ENCODE data around the gene SYT9.
A peak's percentile ranks its signal among the peaks of the same experiment; 100 is the strongest.

SYT9 gene

DNA sequence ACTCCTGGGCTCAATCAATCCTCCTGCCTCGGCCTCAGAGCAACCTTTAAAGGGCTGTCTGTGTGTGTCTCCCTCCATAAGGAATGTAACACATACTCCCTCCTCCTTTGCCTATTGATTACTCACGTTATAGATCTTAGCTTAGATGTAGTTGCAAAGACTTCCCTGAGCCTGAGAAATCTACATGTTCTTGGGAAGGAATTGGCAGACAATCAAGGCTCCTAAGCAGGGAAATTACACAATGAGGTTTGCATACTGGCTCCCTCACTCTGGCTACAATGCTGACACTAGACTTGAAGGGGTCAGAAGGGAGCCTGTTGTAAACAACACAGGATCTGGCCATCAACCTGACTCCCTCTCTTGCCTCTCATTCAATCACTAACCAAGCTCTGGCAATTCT lies 228.4 kb downstream of the SYT9 start:
- DNase-seq (ENCODE audit: low read depth, low spot score): no peak
- ChIA-PET POLR2A (no interaction called here), CTCF (no interaction called here)
- H3K4me3 ChIP-seq (ENCODE audit: low read depth, low read length): no peak overlapping the region
- no peak for TF ChIP-seq CTCF (IDR thresholded peaks at IDR 0.05; ENCODE audit: insufficient read depth, low read length, missing control alignments)

DNA sequence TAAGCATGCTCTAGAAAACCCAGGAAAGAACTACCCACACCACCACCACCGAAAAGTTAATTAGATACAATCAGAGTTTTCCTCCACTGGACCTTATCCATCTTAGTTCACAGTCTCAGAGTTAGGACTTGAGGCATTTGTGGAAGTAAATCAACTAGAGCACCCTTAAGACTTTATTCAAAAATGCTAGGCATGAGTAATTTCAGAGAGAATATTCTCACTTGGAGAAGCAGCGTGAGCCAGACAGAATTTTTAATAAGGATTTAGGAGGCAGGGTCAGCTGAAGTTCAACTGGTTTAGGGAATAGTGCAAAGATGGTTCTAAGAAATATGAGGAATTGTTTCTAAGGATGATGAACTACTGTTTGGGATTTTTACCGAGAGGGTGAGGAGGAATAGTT lies 232.4 kb downstream of the SYT9 start:
- ChIA-PET CTCF (interaction anchor here (2.7 kb wide), 1 partner anchor 29 kb away, joined by 12 read pairs; the partner anchor contains the start of gene PPFIBP2), POLR2A (no interaction called here)
- DNase-seq (ENCODE audit: low read depth, low spot score): no peak
- no peak for TF ChIP-seq CTCF (IDR thresholded peaks at IDR 0.05; ENCODE audit: insufficient read depth, low read length, missing control alignments)
- no peak overlapping the region for H3K4me3 ChIP-seq (ENCODE audit: low read depth, low read length)

- no peak overlapping the region for H3K4me3 ChIP-seq (ENCODE audit: low read depth, low read length)
- no peak for TF ChIP-seq CTCF (IDR thresholded peaks at IDR 0.05; ENCODE audit: insufficient read depth, low read length, missing control alignments)
- ChIA-PET CTCF (interaction anchor here (2.7 kb wide), 1 partner anchor 28 kb away, joined by 12 read pairs; the partner anchor contains the start of gene PPFIBP2), POLR2A (no interaction called here)
- no peak for DNase-seq (ENCODE audit: low read depth, low spot score)
Measured at GRCh38 chr11:7484645-7485044, 232.9 kb downstream of the SYT9 start.

DNA sequence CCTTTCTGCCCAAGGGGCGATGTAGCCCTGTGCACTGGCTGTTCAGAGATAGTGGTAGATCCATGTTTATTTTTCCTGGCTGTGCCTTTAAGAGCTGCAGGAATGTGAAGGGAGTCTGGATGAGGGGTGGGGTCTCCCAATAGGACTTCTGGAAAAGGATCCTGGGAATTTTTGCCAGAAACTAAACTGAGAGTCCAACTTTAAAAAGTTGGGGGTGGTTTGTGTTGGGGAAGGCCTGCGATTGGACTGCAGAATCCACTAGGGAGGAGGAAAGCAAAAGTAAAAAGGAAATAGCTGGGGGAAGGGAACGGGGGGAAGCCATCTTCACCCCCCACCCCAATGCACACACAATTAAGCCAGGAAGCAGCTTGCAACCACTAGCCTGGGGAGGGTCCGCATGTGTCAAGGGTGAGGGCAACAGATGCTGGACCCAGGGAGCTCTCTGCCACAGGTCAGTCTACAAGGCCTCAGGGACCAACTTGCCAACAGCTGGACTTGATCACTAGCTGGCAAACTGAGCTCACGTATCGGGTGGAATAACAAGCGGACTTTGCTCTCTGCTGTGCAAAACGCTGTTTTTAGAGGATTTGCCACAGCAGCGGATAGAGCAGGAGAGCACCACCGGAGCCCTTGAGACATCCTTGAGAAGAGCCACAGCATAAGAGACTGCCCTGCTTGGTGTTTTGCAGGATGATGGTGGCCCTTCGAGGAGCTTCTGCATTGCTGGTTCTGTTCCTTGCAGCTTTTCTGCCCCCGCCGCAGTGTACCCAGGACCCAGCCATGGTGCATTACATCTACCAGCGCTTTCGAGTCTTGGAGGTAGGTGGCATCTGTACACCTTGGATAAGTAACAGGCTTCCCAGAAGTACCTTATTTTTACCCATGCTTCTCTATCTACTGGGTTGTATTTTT lies 233.7 kb downstream of the SYT9 start, which contains the start of gene OLFML1:
TSS of gene OLFML1 (plus strand) at position 321 of the 912 bp plus-strand sequence. CDS start at position 691, 370 bp downstream.
- POLR2A ChIA-PET: no interaction called here
- H3K4me3 ChIP-seq (ENCODE audit: low read depth, low read length): peak within 1 kb of the TSS; percentile 40
- CTCF ChIA-PET: interaction anchor here (2.7 kb wide), 1 partner anchor 27 kb away, joined by 12 read pairs; the partner anchor contains the start of gene PPFIBP2
- DNase-seq (ENCODE audit: low read depth, low spot score): no peak
- TF ChIP-seq CTCF (IDR thresholded peaks at IDR 0.05; ENCODE audit: insufficient read depth, low read length, missing control alignments): no peak

- ChIA-PET CTCF (interaction anchor here (2.7 kb wide), 1 partner anchor 26 kb away, joined by 12 read pairs; the partner anchor contains the start of gene PPFIBP2), POLR2A (no interaction called here)
- DNase-seq (ENCODE audit: low read depth, low spot score): no peak
- peak overlapping the region; percentile 40; the same call in 1 of the 2 replicates for H3K4me3 ChIP-seq (ENCODE audit: low read depth, low read length)
- no peak for TF ChIP-seq CTCF (IDR thresholded peaks at IDR 0.05; ENCODE audit: insufficient read depth, low read length, missing control alignments)
Measured at GRCh38 chr11:7486098-7486780, 234.5 kb downstream of the SYT9 start.

- DNase-seq (ENCODE audit: low read depth, low spot score): no peak
- POLR2A ChIA-PET: no interaction called here
- TF ChIP-seq CTCF (IDR thresholded peaks at IDR 0.05; ENCODE audit: insufficient read depth, low read length, missing control alignments): no peak
- CTCF ChIA-PET: interaction anchor here (0.9 to 2.7 kb wide), 2 partner anchors 26 to 161 kb away, joined by 3 to 12 read pairs; partner anchors contain the start of gene PPFIBP2
- no peak overlapping the region for H3K4me3 ChIP-seq (ENCODE audit: low read depth, low read length)
Measured at GRCh38 chr11:7486781-7487140, 235.1 kb downstream of the SYT9 start.

Data from AG04449 (cell line).